Stimulated activated CD4-positive, alpha-beta T cell treated with anti-CD3 and anti-CD28 coated beads, Interleukin-4, amount 100 ng/mL, for 1 hour (primary cell): Measurements from ENCODE around the gene SMARCAD1.
A peak's percentile ranks its signal among the peaks of the same experiment; 100 is the strongest.

ENCODE experiments used
- DNase-seq: peaks from one replicate; pipeline ENCODE4 v3.0.0-alpha.2; 2020

The SMARCAD1 gene, protein sequence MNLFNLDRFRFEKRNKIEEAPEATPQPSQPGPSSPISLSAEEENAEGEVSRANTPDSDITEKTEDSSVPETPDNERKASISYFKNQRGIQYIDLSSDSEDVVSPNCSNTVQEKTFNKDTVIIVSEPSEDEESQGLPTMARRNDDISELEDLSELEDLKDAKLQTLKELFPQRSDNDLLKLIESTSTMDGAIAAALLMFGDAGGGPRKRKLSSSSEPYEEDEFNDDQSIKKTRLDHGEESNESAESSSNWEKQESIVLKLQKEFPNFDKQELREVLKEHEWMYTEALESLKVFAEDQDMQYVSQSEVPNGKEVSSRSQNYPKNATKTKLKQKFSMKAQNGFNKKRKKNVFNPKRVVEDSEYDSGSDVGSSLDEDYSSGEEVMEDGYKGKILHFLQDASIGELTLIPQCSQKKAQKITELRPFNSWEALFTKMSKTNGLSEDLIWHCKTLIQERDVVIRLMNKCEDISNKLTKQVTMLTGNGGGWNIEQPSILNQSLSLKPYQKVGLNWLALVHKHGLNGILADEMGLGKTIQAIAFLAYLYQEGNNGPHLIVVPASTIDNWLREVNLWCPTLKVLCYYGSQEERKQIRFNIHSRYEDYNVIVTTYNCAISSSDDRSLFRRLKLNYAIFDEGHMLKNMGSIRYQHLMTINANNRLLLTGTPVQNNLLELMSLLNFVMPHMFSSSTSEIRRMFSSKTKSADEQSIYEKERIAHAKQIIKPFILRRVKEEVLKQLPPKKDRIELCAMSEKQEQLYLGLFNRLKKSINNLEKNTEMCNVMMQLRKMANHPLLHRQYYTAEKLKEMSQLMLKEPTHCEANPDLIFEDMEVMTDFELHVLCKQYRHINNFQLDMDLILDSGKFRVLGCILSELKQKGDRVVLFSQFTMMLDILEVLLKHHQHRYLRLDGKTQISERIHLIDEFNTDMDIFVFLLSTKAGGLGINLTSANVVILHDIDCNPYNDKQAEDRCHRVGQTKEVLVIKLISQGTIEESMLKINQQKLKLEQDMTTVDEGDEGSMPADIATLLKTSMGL

DNA sequence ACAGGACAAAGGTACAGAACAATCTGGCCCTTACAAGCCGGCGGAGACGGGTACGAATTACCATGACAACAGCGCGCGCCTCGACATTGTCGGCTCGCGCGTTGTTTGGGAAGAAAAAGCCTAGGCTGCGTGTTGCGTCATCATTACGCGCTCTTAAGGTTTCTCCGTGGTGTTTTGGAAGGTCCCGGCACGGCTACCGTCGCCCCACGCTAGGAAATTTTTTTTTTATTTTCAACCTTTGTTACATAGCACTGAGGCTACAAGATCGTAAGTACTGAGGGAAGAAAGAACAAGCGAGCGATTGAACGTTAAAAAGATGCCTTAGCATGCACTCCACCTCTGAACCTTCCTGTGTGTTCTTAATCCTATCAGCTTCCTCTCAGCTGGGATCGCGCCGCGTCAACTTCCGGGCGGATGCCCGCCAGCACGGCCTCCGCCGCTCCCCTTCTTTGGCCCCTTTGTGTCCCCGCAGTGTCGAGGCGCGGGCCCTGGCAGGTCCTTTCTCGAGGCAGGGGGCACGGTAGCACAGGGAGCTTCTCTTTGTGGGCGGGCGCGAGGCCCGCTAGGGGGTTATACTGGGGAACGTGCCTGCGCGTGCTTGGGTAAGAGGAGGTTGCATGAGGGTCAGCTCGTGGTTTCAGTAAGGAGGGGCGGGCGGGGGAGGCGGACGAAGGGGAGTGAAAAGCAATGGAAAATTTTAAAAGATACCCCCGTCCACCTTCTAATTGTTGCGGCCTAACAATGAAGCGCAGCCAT lies at the start of gene SMARCAD1:
SMARCAD1 (plus strand) TSS at position 397 of the 756 bp plus-strand sequence. CDS start 530 bp downstream, outside the sequence.
- DNase-seq: peak; percentile 85

DNA sequence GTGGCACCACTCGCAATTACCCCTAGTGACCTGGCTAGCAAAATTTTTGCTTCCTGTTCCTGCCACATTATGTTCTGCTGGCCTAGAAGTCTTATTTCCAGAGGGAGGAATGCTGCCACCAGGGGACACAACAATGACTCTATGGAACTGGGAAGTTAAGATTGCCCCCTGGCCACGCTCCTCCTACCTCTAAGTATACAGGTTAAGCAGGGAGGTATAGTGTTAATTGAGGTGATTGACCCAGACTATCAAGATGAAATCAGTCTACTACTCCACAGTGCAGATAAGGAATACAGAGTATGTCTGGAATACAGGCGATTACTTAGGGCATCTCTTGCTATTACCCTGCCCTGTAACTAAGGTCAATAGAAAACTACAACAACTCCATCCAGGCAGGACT lies 48.8 kb upstream of the SMARCAD1 start:
- DNase-seq: no peak

DNA sequence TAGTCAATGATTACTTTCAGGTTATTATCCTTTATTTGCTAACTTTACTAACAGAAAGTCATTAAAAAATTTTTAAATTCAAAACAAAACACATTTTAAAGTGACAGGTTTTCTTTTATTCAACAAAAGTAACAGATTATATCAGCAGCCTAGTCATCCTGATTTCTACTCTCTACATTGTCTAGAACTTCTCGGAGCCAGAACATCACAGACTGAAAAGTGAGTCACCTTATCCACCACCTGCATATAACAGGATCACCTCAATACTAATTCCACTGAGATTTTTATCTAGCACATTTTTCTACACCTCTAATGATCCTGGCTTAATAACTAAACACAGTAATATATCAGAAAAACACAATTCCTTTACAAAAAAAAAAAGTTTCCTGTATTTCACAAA lies 47.9 kb upstream of the SMARCAD1 start:
- no peak for DNase-seq

DNA sequence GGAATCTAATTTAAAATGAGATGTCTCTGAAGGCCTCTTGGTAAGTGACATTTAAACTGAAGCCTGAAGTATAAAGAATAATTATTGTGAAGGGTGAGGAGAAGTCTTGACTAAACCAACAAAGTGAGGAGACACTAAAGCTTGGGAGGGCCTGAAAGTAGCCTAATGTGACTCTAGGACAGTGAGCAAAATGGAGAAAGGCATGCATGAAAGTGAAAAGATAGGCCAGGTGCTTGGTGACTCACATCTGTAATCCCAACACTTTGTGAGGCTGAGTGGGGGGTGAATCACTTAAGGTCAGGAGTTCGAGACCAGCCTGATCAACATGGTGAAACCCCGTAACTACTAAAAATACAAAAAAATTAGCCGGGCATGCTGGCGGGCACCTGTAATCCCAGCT lies 46.9 kb upstream of the SMARCAD1 start:
- DNase-seq: no peak

DNA sequence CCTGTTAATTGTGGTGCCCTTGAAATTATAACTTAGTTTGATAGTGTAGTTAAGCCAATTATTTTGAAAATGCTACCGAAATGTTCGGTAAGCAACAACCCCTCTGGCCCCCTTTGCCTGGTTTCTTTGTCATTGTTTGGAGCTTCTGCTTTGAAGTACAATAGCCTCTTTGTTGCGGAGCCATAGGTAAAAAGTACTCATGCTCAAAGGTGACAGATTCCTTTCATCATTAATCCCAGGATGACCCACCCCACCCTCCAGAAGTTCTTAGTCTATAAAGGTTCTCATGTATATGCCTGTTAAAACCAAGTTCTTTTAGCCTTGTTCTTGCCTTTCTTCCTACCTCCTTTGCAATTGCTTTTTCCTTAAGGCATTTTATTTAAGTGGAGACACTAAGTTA lies 42.4 kb upstream of the SMARCAD1 start:
- no peak for DNase-seq

DNA sequence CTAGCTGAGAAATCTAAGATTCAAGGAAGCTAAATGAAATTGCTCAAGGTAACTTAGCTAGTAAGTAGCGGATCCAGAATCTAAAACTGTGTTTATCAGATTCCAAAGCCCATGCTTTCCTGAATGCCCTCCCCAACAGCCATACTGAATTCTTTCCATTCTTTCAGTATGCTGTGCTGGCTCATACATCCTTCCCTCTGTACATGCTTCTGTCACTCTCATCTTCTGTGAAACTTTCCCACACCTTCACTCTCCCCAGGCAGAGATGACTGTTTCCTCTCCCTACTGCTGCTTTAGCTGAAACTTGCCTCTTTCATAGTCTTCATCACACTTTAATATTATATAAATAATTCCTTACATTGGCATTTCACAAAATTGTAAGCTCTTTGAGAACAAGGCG lies 39.3 kb upstream of the SMARCAD1 start:
- no peak for DNase-seq

DNA sequence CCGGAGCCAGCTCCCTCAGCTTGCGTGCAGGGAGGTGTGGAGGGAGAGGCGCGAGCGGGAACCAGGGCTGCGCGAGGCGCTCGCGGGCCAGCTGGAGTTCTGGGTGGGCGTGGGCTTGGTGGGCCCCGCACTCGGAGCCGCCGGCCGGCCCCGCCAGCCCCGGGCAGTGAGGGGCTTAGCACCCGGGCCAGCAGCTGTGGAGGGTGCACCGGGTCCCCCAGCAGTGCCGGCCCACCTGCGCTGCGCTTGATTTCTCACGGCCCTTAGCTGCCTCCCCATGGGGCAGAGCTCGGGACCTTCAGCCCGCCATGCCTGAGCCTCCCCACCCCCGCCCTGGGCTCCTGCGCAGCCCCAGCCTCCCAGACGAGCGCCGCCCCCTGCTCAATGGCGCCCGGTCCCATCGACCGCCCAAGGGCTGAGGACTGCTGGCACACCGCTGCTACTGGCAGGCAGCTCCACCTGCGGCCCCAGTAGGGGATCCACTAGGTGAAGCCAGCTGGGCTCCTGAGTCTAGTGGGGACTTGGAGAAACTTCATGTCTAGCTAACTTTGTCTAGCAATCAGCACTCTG lies 37.8 kb upstream of the SMARCAD1 start:
- DNase-seq: no peak

DNA sequence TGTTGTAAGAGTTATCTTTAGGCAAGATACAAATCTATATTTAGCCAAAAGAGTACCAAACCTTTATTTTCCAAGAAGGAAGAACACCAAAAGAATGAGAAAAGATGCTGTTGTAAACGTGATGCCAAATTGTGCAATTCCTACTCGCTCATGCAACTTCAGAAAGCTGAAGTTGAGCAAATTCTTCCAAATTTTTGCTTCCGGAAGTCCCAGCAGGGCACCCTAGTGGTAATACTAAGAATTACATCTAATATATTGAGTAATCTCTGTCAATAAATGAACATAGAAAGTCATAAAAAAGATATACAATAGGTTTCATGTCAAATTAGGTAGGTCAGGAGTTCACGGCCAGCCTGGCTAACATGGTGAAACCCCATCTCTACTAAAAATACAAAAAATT lies 36.0 kb upstream of the SMARCAD1 start:
- no peak for DNase-seq

DNA sequence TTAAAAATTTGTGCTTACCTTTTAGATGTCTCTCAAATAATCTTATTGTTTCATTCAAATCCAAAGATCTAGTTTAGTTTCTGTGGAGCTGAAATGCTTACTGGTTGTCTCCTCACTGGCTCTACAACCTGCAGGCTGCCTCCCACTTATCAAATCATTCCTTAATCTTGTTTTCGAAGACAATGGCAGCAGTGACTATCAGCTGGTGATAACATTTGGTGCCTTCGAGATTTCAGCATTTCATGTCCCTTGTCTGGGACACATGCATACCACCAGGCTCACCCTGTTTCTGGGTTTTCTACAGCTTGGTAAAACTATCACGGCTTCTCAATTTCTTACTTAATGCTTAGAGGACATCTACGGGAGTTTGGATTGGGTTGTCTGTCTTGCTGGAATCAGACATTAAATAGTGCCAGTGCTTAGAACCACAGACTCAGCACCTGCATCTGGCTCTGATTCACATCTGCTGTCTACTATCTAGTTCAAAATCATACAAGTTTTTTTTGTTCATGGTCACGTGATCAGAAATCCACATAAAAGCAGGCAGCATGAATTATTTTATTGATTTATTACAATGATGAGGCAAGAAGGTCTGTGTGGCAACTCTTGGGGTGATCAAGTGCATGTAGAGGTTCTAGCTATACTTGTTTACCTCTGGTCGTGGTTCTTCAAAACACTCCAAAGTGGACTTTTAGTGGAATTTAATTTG lies 32.0 kb upstream of the SMARCAD1 start:
- no peak for DNase-seq

DNA sequence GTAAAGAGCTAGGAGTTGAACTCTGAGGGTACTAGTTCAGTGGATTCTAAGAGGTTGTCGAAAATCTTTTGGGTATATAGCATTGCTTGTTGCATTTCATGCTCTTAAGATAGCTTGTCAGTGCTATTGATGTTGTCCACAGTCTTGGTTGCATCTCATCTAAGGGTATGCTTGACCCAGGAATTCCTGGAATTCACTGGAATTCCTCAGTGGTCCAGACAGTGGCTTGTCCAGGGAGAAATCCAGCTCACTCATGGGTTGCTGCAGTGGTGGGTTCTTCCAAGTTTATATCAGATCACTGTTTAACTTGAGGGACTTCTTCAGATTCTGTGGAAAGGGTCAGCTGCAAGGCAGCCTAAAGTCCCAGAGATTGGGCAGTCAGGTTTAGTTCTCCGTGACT lies 29.8 kb upstream of the SMARCAD1 start:
- no peak for DNase-seq

DNA sequence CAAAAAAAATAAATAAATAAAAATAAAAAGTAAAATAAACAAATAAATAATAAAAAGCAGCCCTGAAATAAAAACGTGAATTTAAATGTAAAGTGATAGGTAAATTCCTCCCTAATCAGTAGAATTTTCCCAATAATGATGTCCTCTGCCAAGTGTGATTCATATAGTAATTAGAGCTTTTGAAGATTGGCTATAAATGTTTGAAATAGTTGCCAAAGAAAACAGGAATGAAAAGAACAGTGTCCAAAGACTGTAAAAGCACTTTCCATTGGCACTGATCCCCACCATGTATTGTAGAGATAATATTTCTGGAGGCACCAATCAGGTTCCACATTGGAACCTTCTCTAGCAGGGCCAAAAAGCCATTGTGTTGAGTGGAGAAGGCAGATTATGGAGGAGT lies 25.9 kb upstream of the SMARCAD1 start:
- DNase-seq: no peak

DNA sequence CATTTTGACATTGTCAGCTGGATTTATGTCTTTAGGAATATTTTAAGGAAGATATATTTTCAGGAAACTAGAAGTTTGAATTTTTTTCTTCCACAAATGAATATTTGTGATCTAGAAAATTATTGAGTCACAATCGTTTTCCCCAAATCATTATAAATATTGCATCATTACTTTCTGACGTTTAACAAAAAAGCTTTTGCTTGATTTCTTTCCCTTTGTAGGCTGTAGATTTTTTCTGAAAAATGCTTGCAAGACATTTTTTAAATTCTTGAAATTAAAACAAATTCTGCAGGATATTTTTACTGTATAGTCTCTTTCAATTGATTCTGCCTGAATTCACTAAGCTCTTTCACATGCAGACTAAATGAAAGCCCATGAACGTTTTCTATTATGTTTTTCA lies 4.9 kb upstream of the SMARCAD1 start:
- DNase-seq: no peak

DNA sequence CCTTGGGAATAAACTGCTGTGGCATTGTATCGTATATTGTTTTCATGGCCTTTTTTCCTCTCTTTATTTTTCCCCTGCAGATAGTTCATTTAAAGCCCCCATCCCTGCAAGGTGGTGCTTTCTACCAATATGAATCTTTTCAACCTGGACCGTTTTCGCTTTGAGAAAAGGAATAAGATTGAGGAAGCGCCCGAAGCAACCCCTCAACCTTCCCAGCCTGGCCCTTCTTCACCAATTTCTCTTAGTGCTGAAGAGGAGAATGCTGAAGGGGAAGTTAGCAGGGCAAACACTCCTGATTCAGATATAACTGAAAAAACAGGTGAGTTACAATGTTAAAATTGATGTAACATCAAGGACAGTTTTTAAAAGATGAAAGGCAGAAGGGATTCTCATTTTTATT lies 601 bp downstream of the SMARCAD1 start:
- DNase-seq: no peak

DNA sequence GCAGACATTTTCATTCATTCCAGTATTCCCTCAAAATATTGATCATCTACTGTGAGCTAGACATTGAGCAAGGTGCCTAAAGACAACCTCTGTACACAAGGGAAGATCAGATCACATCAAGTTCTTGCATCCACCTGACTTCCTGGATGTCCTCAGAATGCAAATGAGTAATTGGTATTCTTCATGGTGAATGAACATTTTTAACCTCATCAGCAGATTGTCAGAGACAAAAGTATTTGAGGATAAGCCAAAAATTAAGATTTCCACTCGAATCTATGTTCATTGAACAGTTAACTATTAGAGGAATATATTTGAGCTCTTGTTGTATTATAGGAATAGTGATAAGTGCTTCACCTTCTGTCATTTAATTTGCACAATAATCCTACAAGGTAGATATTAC lies 1.3 kb downstream of the SMARCAD1 start:
- no peak for DNase-seq

DNA sequence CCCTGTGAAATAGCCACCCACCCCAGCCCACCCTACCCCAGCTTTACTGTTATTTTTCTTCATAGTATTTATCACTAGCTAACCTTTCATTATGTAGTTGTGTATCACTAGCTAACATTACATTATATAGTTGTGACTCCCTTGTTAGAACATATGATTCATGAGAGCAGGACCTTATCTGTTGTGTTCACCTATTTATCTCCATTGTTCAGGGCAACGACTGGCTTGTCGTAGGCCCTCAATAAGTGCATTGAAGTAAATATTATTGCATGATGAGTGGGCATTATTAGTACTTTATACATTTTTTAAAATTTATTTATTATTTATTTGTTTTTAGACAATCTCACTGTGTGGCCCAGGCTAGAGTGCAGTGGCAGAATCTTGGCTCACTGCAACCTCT lies 4.2 kb downstream of the SMARCAD1 start:
- DNase-seq: no peak

DNA sequence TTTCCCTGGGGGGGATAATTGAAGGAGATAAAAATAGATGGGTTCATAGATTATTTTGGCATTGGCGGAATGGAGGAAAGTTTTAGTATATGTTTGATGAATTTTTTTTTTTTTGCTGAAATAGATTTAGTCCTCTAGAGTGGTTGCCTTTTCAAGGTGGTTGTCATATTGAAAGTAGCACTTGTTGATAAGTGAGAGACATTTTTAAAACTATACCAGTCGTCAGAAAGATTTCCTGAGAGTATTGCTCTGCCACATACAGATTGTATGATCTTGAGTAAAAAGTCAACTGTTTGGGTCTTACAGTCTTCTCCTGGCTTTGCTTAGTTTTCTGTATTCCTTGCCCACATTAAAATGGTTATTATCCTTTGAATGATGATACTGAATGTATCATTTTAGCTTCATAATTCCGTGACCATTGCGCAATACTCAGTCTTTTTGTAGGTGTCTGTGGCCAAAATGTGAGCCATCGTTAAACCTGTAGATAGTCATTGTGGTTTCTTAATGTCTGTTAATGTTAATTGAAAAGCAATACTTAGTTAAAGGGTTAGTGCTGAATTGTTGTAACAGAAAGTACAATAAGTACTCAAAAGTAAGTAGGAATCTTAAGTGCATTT lies 7.1 kb downstream of the SMARCAD1 start:
- DNase-seq: no peak

DNA sequence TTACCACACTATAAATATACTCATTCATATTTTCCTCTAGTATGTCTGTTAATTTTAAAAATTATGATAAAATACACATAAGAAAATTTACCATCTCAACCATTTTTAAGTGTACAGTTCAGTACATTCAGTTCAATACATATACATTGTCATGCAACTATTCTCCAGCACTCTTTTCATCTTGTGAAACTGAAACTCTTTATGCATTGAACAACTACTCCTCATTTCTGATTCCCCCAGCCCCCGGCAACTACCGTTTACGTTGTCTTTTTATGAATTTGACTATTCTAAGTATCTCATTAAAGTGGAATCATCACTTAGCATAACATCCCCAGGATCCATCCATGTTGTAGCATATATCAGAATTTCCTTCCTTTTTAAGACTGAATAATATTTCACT lies 8.7 kb downstream of the SMARCAD1 start:
- no peak for DNase-seq

DNA sequence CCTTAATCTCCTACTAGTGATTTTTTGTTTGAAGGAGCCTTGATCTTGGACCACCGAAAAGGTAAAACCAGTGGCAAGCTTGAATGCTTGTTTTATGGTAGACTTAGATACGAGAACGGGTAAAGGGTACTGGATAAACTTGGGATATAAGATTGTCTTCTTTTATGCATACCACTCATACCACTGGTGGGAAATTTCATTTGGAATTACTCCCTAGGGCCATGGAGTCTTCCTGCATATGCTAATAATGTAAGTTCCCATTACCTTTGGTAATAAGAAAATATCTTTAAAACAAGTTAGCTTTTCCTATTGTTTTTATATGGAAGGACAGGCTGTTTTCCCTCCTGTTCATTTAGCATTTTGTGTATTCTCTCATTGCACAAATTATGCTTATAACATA lies 11.7 kb downstream of the SMARCAD1 start:
- no peak for DNase-seq

DNA sequence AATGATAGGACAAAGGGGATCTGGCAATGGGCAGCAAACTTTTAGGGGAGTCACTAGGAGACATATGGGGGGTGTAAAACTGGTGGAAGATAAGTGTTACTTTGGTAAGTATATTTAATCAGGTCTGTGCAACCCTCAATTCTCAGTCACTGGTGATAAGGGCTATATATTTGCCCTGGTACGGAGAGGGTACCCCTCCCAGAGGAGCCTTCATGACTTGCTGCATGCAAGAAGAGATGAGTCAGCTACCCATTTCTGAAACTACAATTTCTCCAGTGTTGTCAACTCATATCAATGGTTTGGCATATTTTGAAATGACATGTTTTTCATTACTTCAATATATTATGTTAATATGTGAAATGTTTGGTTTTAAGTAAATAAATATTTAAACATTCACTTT lies 14.3 kb downstream of the SMARCAD1 start:
- no peak for DNase-seq

DNA sequence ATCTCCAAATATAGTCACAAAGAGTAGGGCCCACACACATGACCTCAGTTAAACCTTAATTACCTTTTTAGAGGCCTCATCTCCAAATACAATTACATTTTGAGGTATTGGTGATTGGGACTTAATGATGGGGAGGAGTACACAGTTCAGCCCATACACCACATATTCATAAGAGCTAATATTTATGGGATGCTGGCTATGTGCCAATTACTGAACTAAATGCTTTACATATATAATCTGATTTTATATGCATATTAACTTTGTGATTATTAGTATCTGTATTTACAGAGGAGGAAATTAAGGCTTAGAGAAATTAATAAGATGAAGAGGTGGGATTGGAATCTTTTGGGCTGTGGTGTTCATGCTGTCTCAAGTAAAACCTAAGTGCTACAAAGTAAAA lies 17.8 kb downstream of the SMARCAD1 start:
- no peak for DNase-seq

DNA sequence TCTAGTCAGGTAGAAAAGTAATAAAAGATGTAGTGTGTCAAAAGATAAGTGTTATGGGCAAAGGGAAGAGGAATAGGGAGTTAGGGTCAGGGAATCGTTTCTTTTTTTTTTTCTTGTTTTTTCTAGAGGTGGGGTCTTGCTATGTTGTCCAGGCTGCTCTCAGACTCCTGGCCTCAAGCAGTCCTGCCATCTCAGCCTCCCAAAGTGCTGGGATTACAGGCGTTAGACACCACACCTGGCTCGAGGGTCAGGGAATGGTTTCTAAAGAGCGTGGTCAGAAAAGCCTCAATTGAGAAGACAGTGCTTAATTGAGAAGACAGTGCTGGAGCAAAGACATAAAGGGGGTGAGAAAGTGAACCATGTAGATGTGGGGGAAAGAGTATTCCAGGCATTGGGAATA lies 19.1 kb downstream of the SMARCAD1 start:
- no peak for DNase-seq
